ENCODE results near the gene TMEM139. TPM values are rescaled to one million over a fixed set of nuclear protein-coding genes. Genes with fewer than 3 reads are reported as not detected.
A peak's percentile ranks its signal among the peaks of the same experiment; 100 is the strongest.

Gene TMEM139
- total and polyA plus RNA-seq, 4 experiments from 2014 or later, result 0.61 to 2.1 (median 1.4) TPM

GRCh38 chr7:143331179-143331801 lies 46.5 kb downstream of the TMEM139 start:
- POLR2A ChIA-PET (ENCODE audit: partially characterized antibody), result no interaction called here
- no peaks in the 10 kb centered on the region for H3K36me3 Mint-ChIP-seq
- Histone ChIP-seq H3K4me3 (ENCODE audit: low read length in 2 of 2) (no peak overlapping the region), H3K9me3 (ENCODE audit: control insufficient read depth in 1 of 2, low read length in 2 of 2) (no peaks in the 10 kb centered on the region), H3K27me3 (ENCODE audit: insufficient read depth, low read length) (no peaks in the 10 kb centered on the region), H3K27ac (ENCODE audit: low read depth, low read length) (no peak overlapping the region), H3K4me1 (ENCODE audit: insufficient read depth, low read length) (no peaks in the 10 kb centered on the region), H3K36me3 (ENCODE audit: insufficient read depth, low read length) (no peaks in the 10 kb centered on the region)
- CTCF ChIA-PET (ENCODE audit: partially characterized antibody), result interaction anchor here (1.0 to 2.4 kb wide), 3 partner anchors 14 to 91 kb away, joined by 4 to 9 read pairs (median 4); no protein-coding TSS in a partner anchor
- H3K9me3 Mint-ChIP-seq, result no peaks in the 10 kb centered on the region
- H3K4me3 Mint-ChIP-seq, result no peak overlapping the region
- intact Hi-C loops (cut with micrococcal nuclease), result no loop called here
- peaks cover 0 to 1% (median 0%) of the 10 kb centered on the region in 4 donors for H3K4me1 Mint-ChIP-seq
- peaks cover 4 to 7% of the 10 kb centered on the region in 2 donors for H3K27me3 Mint-ChIP-seq
- DNase-seq, result no peak
- H3K27ac Mint-ChIP-seq, result peak overlapping the region in 1 of 7 donors; percentile 43

DNA sequence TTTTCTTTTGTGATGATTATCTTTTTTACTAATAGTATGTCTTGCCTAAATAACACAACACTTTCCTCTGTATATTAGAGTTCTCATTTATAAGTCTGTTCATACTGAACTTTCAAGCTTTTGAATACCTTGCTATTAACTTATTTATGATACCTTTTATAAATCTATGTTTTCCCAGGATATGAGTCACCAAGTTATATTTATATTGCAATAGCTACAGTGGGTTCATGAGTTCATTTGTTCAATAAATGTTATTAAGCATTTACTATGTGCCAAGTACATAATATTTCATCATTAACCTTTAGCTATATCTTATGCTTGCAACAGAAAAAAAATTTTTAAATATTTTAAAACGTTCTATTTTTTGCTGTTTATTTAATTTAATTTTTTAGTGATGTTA lies 49.5 kb downstream of the TMEM139 start:
- H3K9me3 Mint-ChIP-seq, result no peaks in the 10 kb centered on the region
- DNase-seq, result no peak
- intact Hi-C loops (cut with micrococcal nuclease), result no loop called here
- H3K4me1 Mint-ChIP-seq, result peaks cover 0 to 4% (median 0%) of the 10 kb centered on the region in 4 donors
- Histone ChIP-seq H3K9me3 (ENCODE audit: control insufficient read depth in 1 of 2, low read length in 2 of 2) (no peaks in the 10 kb centered on the region), H3K27ac (ENCODE audit: low read depth, low read length) (no peak overlapping the region), H3K27me3 (ENCODE audit: insufficient read depth, low read length) (no peaks in the 10 kb centered on the region), H3K4me1 (ENCODE audit: insufficient read depth, low read length) (no peaks in the 10 kb centered on the region), H3K4me3 (ENCODE audit: low read length in 2 of 2) (no peak overlapping the region), H3K36me3 (ENCODE audit: insufficient read depth, low read length) (no peaks in the 10 kb centered on the region)
- H3K4me3 Mint-ChIP-seq, result no peak overlapping the region
- H3K27me3 Mint-ChIP-seq, result peaks cover 12 to 17% of the 10 kb centered on the region in 2 donors
- H3K36me3 Mint-ChIP-seq, result no peaks in the 10 kb centered on the region
- H3K27ac Mint-ChIP-seq, result no peak overlapping the region
- POLR2A ChIA-PET (ENCODE audit: partially characterized antibody), result no interaction called here
- CTCF ChIA-PET (ENCODE audit: partially characterized antibody), result interaction anchor here (0.6 to 4.9 kb wide), 8 partner anchors 11 to 119 kb away, joined by 3 to 32 read pairs (median 4); no protein-coding TSS in a partner anchor

- H3K36me3 ChIP-seq (ENCODE audit: insufficient read depth, low read length), result no peaks in the 10 kb centered on the region
- Mint-ChIP-seq H3K4me1 (peaks cover 0 to 2% (median 0%) of the 10 kb centered on the region in 4 donors), H3K4me3 (no peak overlapping the region), H3K27ac (no peak overlapping the region), H3K36me3 (no peaks in the 10 kb centered on the region), H3K27me3 (peaks cover 12 to 23% of the 10 kb centered on the region in 2 donors), H3K9me3 (no peaks in the 10 kb centered on the region)
- H3K4me1 ChIP-seq (ENCODE audit: insufficient read depth, low read length), result no peaks in the 10 kb centered on the region
- intact Hi-C loops (cut with micrococcal nuclease), result no loop called here
- H3K27ac ChIP-seq (ENCODE audit: low read depth, low read length), result no peak overlapping the region
- no peak overlapping the region for H3K4me3 ChIP-seq (ENCODE audit: low read length in 2 of 2)
- ChIA-PET CTCF (ENCODE audit: partially characterized antibody) (interaction anchor here (0.5 to 4.9 kb wide), 11 partner anchors 9 to 1361 kb away, joined by 3 to 32 read pairs (median 6); no protein-coding TSS in a partner anchor), POLR2A (ENCODE audit: partially characterized antibody) (interaction anchor here (0.8 to 1.5 kb wide), 2 partner anchors 70 to 114 kb away, joined by 4 to 6 read pairs; partner anchors contain the start of gene EPHA1)
- no peaks in the 10 kb centered on the region for H3K9me3 ChIP-seq (ENCODE audit: control insufficient read depth in 1 of 2, low read length in 2 of 2)
- no peaks in the 10 kb centered on the region for H3K27me3 ChIP-seq (ENCODE audit: insufficient read depth, low read length)
- no peak for DNase-seq
Observed at GRCh38 chr7:143337216-143337615, 52.5 kb downstream of the TMEM139 start.

Other genes starting within 250 kb of the TMEM139 start
- not detected for gene OR6V1, start 232.6 kb upstream of the TMEM139 start, total RNA-seq
- not detected for gene OR6V1, start 232.6 kb upstream of the TMEM139 start, polyA plus RNA-seq
- not detected for gene PIP, start 152.9 kb upstream of the TMEM139 start, total RNA-seq
- not detected for gene PIP, start 152.9 kb upstream of the TMEM139 start, polyA plus RNA-seq
- gene TAS2R39, start 101.5 kb upstream of the TMEM139 start, total RNA-seq, result not detected
- gene TAS2R39, start 101.5 kb upstream of the TMEM139 start, polyA plus RNA-seq, result not detected
- not detected for gene TAS2R40, start 62.9 kb upstream of the TMEM139 start, total RNA-seq
- gene TAS2R40, start 62.9 kb upstream of the TMEM139 start, polyA plus RNA-seq, result not detected
- gene GSTK1, start 21.5 kb upstream of the TMEM139 start, total RNA-seq, result 100 to 1,000 TPM; 469 to 482 TPM
- 100 to 1,000 TPM; 692 to 748 TPM for gene GSTK1, start 21.5 kb upstream of the TMEM139 start, polyA plus RNA-seq
- 10 to 100 TPM; 94.3 to 96.1 TPM for gene CASP2, start 3.4 kb downstream of the TMEM139 start, total RNA-seq
- gene CASP2, start 3.4 kb downstream of the TMEM139 start, polyA plus RNA-seq, result 10 to 100 TPM in 1 of 2 donors, 1 to 10 TPM in 1; 5.3 to 29.2 TPM
- not detected for gene CLCN1, start 31.2 kb downstream of the TMEM139 start, total RNA-seq
- under 1 TPM in 1 of 2 donors, not detected in 1; 0.06 TPM for gene CLCN1, start 31.2 kb downstream of the TMEM139 start, polyA plus RNA-seq
- under 1 TPM; 0.61 to 0.97 TPM for gene FAM131B, start 77.8 kb downstream of the TMEM139 start, total RNA-seq
- not detected for gene FAM131B, start 77.8 kb downstream of the TMEM139 start, polyA plus RNA-seq
- gene ZYX, start 96.4 kb downstream of the TMEM139 start, total RNA-seq, result 100 to 1,000 TPM; 145 to 148 TPM
- gene ZYX, start 96.4 kb downstream of the TMEM139 start, polyA plus RNA-seq, result 100 to 1,000 TPM in 1 of 2 donors, 10 to 100 TPM in 1; 55.7 to 145 TPM
- 10 to 100 TPM; 30.7 to 34.4 TPM for gene EPHA1, start 123.9 kb downstream of the TMEM139 start, total RNA-seq
- 10 to 100 TPM in 1 of 2 donors, 1 to 10 TPM in 1; 4.2 to 14.4 TPM for gene EPHA1, start 123.9 kb downstream of the TMEM139 start, polyA plus RNA-seq
- gene TAS2R60, start 158.5 kb downstream of the TMEM139 start, total RNA-seq, result 1 to 10 TPM in 1 of 2 experiments, under 1 TPM in 1; 0.36 to 1.4 TPM
- gene TAS2R60, start 158.5 kb downstream of the TMEM139 start, polyA plus RNA-seq, result under 1 TPM; 0.89 to 0.94 TPM
- under 1 TPM; 0.61 to 0.73 TPM for gene TAS2R41, start 192.9 kb downstream of the TMEM139 start, total RNA-seq
- not detected for gene TAS2R41, start 192.9 kb downstream of the TMEM139 start, polyA plus RNA-seq